SK-N-DZ (cell line): ENCODE results near the gene ELK1.
A peak's percentile ranks its signal among the peaks of the same experiment; 100 is the strongest.

ENCODE experiments used
- DNase-seq: peaks from one replicate; pipeline ENCODE4 v3.0.0-alpha.2; 2015; ENCODE audit warnings: low spot score

The ELK1 gene

GRCh38 chrX:47646636-47647035 lies 3.7 kb downstream of the ELK1 start:
- no peak for DNase-seq

DNA sequence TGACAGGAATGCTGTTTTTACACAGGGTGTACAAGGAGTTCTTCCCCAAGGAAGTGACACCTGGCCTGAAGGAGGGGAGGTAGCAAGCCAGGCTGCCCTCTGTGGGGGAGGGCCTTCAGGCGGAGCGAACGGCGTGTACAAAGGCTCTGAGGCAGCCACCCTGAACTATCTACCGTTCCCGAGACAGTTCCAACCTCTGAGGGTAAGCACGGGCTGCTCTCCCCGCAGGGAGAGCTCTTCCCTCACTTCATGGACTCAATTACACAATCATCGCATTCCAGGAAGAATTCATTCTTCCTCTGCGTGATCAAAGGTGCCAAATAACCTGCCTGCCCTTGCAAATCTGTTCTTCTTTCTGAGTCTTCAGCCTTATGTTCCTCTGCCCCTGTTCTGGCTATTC lies 4.8 kb downstream of the ELK1 start:
- DNase-seq = no peak

GRCh38 chrX:47644557-47645091 lies 5.7 kb downstream of the ELK1 start:
- peak; percentile 27 for DNase-seq

GRCh38 chrX:47643926-47644325 lies 6.4 kb downstream of the ELK1 start:
- DNase-seq = no peak

DNA sequence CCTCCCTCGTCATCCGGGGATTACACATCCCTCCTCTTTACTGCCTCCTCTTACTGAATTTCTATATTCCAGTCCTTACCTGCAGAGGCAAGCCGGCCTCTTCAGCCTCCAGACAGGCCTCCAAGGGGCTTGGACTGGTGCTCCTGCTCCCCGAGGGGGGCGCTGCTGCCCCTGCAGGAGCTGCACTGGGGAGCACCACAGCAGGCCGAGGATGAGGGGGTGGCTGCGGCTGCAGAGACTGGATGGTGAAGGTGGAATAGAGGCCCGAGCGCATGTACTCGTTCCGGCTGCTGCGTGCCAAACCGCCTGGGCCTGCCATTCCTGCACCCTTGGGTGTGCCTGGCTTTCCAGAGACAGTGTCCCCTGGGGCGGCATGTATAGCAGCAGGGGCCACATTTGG lies 11.5 kb downstream of the ELK1 start:
- no peak for DNase-seq

DNA sequence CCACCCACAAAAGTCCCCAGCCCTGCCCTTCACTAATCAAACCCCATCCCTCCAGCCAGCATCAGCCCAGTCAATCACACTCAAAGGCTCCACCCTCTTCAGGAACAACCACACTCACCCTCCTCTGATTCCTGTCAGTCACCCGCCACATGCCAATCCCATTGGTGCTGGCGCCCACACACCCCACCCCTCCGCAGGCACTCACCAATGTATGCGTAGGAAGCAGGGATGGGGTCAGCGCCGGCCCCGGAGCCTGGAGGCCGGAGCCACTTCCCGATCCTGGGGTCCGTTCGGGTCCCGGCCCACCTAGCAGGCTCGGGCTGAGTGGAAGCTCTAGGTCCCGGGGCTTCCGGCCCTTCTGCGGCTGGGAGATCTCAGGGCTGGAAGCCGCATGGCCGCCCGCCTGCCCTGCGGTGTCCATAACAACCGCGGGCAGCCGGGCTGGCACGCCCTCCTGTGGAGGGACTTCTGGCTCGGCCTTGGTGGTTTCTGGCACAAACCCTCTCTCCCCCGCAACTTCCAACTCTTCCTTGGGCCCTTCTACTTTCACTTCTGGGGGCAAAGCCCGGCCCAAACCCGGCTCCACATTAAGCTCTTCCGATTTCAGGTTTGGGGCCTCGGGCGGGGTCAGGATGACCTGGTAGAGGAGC lies 12.7 kb downstream of the ELK1 start:
- no peak for DNase-seq

GRCh38 chrX:47634871-47635575 lies 15.3 kb downstream of the ELK1 start:
- no peak for DNase-seq

GRCh38 chrX:47633689-47634590 lies 16.4 kb downstream of the ELK1 start:
- DNase-seq = no peak

DNA sequence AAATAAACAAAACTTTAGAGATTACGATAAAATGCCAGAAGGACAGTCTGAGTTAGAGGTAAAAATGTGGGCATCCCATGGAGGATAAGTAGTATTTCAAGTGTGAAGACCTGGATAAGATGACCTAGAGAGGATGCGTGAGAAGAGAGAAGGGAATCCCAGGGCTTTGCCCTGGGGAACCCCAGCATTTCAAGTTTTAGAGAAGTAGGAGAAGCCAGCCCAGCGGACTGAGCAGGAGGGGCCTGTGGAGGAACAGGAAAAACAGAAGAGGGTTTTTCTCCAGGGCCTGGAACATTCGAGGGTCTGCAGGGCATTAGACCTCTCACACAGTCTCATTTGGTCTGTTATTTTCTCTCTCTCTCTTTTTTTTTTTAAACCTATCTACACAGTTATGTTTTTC lies 17.7 kb downstream of the ELK1 start:
- no peak for DNase-seq

DNA sequence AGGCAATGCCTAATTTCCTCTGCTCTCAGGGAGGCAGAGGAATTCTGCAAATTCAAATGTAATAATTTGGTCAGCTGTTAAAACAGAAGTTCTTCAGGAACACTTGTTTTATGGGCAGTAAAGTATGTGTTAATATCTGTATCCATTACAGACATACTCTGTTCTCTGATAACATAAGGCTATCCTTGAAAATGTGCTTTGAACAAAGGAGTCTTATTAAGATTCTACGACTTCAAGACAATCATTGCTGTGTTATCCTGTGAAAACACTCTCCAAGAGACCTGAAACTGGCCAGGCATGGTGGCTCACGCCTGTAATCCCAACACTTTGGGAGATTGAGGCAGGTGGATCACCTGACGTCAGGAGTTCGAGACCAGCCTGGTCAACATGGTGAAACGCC lies 18.7 kb downstream of the ELK1 start:
- DNase-seq = no peak

- no peak for DNase-seq
Measured at GRCh38 chrX:47629419-47630200, 20.8 kb downstream of the ELK1 start, which contains the start of gene CFP. TSS of gene CFP (minus strand) at chrX:47629930. CDS start at chrX:47629844, 86 bp downstream.

DNA sequence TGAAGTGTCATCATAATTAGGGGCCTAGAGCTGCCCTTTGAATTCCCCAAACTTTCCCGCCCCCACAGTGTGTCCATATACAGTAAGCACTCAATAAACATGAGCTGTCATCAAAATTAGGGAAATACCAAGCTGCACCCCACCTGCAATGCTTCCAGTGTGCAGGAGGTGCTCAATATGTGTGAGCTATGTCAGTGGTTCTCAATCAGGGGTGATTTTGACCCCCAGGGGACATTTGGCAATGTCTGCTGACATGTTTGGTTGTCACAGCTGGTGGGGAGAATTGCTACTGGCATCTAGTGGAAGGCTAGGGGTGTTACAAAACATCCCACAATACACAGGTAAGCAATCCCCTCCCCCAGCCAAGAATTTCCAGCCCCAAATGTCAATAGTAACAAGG lies 21.4 kb downstream of the ELK1 start:
- DNase-seq = no peak

GRCh38 chrX:47625365-47625764 lies 25.0 kb downstream of the ELK1 start:
- DNase-seq = no peak

DNA sequence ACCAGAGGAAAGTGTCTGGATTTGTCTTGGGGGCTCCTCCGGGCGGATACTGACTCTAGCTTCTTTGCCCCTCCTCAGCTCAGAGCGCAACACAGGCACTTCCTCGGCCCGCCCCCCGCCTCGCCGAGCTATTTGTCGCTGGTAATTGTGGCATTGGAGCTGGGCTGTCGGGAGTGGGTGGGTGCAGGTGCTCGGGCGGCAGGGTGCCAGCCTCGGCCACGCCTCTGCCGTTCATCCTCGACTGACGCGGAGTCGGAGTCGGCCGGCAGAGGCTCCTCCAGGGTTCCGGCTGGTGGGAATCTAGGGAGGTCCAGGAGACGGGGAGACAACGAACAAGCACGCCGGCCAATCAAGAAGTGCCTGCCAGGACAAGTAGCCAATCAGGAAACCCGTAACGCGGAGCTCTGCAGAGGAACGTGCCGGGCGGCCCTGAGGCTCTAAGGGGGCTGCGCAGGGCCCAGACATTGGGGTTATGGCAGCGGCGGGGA lies 26.8 kb downstream of the ELK1 start:
- peak; percentile 89 for DNase-seq

DNA sequence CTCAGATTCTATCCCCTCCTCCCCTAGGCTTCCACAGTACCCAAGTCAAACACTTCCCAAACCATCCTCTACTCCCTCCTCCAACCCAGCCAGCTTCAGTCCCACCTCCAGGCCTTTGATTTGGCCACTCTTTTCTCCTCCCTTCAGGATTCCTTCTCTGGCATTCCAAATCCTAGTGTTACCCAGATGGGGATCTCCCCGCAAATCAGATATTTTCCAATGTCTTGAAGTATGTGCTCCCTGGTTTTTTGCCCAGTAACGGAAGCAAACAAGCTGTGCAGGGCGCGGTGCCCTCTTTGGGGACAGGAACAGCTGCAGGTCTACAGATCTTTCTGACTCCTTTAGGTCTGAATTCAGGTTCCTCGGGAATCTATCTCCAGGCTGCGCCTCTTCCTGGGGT lies 28.5 kb downstream of the ELK1 start:
- no peak for DNase-seq

DNA sequence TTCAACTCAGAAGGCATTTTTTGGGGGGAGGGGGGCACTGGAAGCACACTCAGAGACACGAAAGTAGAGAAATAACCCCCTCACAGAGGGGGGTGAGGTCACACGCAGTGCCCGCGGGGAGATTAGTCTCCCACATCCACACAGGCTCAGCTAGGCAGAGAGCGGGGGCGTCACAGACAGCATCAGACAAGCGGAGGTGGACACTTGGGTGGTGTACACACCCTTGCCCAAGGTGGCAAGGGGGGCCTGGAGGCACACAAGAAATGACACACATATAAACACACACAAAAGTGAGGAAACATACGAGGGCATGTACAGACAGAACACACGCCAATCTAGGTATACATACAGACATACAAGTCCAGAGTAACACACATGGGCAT lies 30.1 kb downstream of the ELK1 start:
- DNase-seq = no peak

GRCh38 chrX:47619486-47620302 lies 30.7 kb downstream of the ELK1 start, which contains the start of gene SYN1:
TSS of gene SYN1 (minus strand) at chrX:47619857. CDS start at chrX:47619728, 129 bp downstream.
- DNase-seq = peak; percentile 82

DNA sequence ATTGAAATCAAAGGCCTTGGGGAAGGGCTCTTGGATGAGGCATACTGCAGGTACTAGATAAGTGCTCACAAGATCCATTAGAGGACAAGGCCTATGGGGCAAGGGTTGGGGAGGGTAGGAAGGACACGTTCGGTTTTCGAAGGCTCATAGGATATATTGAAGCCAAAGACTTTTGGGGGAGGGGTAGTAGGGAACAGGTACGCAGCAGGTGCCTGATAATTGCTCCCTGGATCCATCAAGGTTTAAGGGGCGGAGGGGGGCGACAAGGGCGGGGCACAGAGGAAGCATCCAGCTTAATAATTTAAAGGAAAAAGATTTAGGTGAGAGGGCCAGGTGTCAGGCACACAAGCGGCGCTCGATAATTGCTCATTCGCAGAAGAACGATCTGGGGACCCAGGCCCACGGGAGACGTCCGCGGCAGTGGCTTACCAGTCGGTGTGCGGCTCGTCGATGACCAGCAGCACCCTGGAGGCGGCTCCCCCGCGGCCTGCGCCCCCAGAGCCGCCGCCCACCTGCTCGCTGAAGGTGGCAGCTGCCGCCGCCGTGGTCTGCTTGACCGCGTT lies 31.4 kb downstream of the ELK1 start:
- no peak for DNase-seq

DNA sequence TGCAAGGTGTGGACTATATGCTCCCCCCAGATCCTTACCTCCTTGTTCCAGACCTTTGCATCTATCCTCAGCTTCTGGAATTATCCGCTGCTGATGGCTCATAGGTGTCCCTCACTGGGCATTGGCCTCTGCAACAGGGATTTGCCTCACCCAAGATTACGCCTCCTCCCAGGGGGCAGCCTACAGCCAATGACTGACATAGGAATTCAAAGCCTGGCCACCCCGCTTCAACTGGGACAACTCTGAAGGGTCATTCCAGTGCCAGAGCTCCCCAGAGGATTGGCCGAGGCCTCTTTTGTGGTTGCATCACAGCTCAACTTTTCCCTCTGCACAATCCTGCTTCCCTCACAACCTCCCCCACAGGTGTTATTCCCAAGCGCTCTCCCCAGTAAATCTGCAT lies 35.7 kb downstream of the ELK1 start:
- DNase-seq = no peak

DNA sequence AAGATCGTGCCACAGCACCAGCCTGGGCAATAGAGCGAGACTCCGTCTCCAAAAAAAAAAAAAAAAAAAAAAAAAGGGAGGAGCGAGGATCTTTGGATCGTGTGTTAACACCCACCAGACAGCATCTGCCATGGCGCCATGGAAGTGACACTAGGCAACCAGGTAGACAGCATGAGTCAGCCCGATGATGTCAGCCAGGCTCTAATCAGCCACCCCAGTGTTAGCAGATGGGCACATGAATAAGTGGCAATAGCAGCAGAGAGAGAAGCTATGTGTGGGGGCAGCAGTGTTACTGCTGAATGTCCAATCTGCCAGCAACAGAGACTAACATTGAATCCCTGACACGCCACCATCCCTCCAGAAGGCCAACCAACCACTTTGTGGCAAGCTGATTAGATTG lies 37.3 kb downstream of the ELK1 start:
- no peak for DNase-seq
